ENCODE results near the gene MEIOB.

GRCh38 chr16:1828645-1829410, 43.1 kb downstream of the MEIOB start:
- no peak for TF ChIP-seq CTCF (conservative IDR thresholded peaks at IDR 0.05; ENCODE audit: low read depth, low read length)
- no peak for TF ChIP-seq EZH2 (IDR thresholded peaks at IDR 0.05; ENCODE audit: borderline replicate concordance, low read depth, low read length, poor library complexity, severe bottlenecking)
